HL-60/S4 (cell line): ENCODE results near the gene PARD3B.

Source experiments
- in situ Hi-C: fragments of 300-500 bp; cut with MboI; formaldehyde crosslinking; loops from 2 replicates; pipeline ENCODE4 v1.14.3; 2022; ENCODE audit warnings: low sequenced_read_pairs

Gene PARD3B

DNA sequence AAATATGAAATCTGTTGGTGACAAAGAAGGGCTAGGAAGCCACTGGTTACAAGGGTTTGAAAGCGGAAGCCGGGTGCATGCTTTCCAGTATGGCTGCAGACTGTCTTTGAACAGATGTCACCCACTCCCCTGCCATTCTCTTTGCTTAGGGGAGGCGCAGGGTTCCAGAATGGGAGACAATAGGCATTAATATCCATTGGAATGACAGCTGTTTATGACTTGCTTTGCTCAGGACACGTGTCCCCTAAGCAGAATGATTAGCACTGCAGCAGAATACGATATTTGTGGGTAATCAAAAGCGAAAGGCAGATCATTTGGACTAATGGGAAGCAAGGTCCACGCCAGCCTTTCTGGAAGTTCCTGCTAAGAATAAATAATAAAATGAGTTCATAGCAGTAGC lies 1111.2 kb downstream of the PARD3B start:
- in situ Hi-C loops, result no loop called here

DNA sequence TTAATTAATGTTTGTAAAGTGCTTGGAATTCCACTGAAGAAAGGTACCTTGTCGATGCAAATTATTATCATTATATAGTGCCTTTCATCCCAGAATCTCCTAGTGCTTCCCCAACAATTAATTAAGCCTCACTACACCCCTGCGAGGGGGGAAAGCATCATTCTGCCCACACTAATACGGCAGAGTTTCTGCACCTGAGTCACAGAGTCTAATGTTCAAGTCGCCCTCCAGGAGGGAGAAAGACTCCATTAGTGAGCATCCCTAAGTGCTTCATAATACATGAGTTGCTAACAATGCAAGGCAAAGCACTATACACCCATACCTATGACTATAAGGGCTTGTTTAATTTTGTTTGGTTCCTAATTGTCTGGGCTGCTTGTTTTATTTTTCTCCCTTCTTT lies 1111.7 kb downstream of the PARD3B start:
- in situ Hi-C loops, result no loop called here

DNA sequence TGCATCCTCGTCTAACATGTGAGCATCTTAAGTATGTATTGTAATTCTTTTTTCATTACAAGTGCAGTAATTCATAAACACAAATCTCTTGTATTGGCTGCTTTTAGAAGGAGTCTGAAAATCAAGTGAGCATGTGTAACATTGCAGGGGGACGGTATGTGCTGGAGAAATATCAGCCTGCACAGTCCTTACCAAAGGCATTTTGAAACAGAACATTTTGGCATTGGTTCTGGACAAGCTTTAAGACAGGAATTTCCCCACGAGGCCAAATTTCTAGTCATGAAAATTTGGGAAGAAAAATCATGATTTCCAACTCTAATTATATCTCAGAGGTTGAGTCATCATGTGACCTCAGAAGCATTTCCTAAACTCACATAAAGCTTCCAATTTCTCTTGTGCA lies 1112.3 kb downstream of the PARD3B start:
- in situ Hi-C loops, result no loop called here

DNA sequence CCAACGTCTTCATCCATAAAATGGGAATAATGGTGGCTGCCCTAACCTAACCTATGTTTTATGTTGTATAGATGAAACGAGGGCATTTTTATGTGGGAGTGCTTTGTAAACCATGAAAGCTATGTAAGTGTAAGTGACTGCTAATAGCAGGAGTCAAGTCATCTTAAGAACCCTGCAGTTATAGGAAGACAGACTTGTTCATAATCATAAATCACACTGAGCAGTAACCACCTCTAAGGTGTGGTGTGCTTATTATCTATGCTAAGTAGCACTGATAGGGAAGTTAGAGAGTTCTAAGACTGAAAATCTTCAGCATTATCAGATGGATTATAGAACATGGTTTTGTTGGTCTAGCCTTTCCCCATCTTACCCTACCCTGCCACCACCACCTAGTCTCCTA lies 1112.8 kb downstream of the PARD3B start:
- in situ Hi-C loops, result no loop called here

DNA sequence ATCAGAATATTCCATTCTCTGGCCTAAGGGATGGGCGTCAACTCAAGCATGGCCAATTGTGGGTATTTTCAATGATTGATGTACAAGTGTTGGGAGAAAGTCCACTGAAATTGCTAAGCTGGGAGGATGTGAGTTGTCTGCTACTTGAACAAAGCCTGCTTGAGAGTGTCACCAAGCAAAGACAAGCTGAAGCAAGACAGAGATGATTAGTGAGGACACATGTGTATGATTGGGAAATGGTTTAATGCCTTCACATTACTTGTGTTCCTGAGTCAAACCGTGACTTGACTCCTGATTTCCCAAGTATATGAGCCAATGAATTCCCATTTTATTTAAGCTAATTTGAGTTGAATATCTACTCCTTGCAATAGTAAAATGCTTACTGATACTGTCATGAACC lies 1113.3 kb downstream of the PARD3B start:
- in situ Hi-C loops, result no loop called here

DNA sequence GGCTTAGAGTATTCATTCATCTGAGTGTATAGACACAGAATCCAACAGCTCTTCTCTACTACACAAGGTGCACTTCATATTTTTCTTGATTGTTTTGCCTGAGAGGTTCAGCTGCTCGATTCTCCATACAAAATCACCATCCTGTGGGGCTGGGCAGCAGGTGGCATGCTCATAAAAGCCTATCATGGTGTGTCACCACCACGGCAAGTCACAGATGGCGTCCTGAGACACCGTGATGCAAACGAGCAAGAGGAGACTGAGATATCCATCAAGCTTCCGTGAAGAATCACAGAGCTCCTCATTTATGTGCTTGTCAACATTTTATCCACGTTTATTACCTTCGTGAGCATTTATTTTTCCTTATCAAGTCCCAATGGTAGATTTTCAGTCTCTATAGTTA lies 1114.6 kb downstream of the PARD3B start:
- in situ Hi-C loops, result no loop called here

DNA sequence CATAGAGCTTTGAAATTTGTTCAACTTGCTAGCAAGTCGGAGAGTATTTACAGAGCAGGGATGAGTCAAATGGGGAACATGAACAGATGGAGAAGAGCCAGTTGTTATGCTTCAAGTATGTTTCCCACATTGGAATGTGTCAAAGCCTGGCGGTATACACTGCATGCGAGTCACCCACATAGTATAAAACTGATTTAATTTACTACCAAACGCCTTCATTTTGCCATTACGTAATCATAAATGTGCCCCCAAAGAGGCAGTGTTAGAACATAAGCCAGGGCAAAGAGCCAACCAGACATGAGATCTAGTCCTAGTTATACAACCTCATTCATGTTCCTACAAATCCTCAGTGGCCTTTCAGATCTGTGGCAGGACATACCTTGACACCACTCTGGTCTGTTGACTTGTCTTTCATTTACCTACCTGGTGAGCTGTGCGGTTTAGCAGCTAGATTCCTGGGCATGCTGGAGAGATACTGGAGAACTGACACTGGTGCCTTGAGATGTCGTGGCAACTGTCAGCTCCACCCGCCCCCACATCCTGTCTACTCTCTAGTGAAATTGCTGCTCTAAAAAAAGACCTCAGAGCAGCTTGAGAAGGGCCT lies 1115.3 kb downstream of the PARD3B start:
- in situ Hi-C loops, result no loop called here

DNA sequence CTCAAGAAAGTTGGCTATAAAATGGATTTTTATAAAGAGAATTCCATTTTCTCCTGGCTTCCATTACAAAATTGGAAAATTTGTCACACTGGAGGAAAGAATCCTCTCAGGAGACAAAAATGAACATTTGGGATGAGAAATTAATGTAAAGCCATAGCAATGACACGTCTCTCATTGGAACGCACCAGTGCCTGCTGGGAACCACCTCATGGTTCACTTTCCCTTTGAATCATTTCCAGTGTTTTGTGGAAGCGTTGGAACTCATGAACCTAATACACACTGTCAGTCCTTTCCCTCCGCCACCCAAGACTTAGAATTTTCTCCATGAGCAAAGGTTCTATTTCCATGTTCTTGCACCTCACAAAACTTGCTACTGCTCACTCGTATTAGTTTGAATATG lies 1116.0 kb downstream of the PARD3B start:
- in situ Hi-C loops, result no loop called here

DNA sequence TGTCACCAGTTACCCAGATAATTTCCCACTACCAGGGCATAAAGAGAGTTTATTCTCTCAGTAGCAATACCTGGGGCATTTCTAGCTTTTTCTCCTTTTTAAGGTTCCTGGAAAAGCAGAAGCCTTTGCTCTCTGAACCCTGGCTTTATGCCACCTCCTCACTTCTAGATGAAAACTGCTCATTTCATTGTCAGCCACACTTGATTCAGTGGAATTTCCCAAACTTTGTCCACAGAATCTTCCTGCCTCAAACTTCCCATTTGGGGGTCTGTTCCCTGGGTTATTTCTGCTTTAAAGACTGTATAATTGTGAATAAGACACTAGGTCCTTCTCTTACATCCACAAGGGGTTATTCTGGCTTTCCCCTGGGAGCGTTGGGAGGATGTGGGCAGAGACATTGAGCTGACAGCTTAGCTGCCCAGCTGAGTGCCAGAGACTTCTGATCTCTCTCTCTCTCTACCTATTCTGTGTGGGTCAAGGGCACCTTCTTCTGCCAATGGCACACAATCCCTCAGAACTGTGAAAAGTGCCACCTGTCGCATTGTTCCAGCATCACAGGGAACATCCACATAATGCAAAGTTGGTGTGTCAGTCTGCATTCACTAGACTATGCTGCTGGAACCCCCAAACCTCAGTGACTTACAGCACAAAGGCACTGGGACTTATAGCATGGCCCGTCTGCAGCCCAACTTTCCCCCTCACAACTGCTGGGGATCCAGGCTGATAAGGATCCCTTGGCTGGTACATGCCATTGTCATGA lies 1117.1 kb downstream of the PARD3B start:
- in situ Hi-C loops, result no loop called here

DNA sequence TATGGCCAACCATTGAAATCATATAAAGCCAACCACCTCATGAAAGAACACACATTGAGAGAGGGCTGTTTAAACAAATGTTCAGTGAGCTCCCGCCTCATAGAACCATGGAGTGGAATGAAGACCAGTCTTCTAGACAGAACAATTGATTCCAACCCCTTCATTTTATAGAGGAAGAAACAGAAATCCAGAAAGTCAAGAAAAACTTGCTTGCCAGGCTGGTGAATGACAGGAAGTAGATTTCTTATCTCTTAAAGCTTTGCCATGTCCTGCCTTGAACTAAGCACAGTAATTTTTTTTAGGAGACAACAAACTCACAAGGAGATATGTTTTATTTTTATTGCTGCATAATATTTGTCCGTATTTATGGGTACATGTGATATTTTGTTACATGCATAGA lies 1120.5 kb downstream of the PARD3B start:
- in situ Hi-C loops, result no loop called here
